Right lobe of liver (tissue), 6 donors: ENCODE measurements around the gene CFAP70. TPM values are rescaled to one million over a fixed set of nuclear protein-coding genes. Genes with fewer than 3 reads are reported as not detected.

Experiments
- ATAC-seq, 4 donors: fragments of 200-7000 bp; cut with Tn5 transposase; one replicate each; pipeline ENCODE4 v1.9.1; 2020; ENCODE audit warnings: mild to moderate bottlenecking in 4 of 4, moderate library complexity in 4 of 4
- DNase-seq, 3 donors: peaks; one replicate each; pipeline ENCODE4 v3.0.0-alpha.2; 2020
- H3K27ac ChIP-seq, 3 donors: fragments of 200-600 bp; one replicate each; pipeline ENCODE4 v1.8.0; 2022
- H3K27me3 ChIP-seq, 2 donors: fragments of 200-600 bp; one replicate each; pipeline ENCODE4 v1.8.0; 2022
- H3K36me3 ChIP-seq, 4 donors: fragments of 200-600 bp; sonication (generic) in 1 of 4; one replicate each; pipeline versions ENCODE4 v1.5.1 to v1.8.0; 2017 to 2022; ENCODE audit warnings: control low read depth in 1 of 4
- H3K4me1 ChIP-seq, 4 donors: fragments of 200-600 bp; sonication (generic) in 1 of 4; one replicate each; pipeline versions ENCODE4 v1.5.1 to v1.8.0; 2017 to 2022; ENCODE audit warnings: control low read depth in 1 of 4
- H3K4me3 ChIP-seq, 3 donors: fragments of 200-600 bp; one replicate each; pipeline ENCODE4 v1.8.0; 2022
- H3K9me3 ChIP-seq, 4 donors: fragments of 200-600 bp; sonication (generic) in 1 of 4; one replicate each; pipeline versions ENCODE4 v1.5.1 to v1.8.0; 2017 to 2022; ENCODE audit warnings: control low read depth in 1 of 4
- CTCF ChIP-seq, 4 donors: fragments of 200-600 bp in 3 of 4; fragments of 450-650 bp in 1 of 4; IDR thresholded peaks; one replicate each; pipeline versions ENCODE4 v1.5.1 to v1.8.0; 2016 to 2022; ENCODE audit warnings: antibody characterized with exemption in 4 of 4, mild to moderate bottlenecking in 2 of 4
- POLR2A ChIP-seq: fragments of 450-650 bp; IDR thresholded peaks from one replicate; pipeline ENCODE4 v1.6.1; 2017; ENCODE audit warnings: antibody characterized with exemption, mild to moderate bottlenecking
- WGBS: methylation state at CpG from one replicate; pipeline ENCODE4 v1.1.6; 2018; ENCODE audit warnings: low coverage, low lambda C conversion rate; ENCODE audit not compliant: insufficient coverage; ENCODE audit errors: missing lambda C conversion rate; 5-methylcytosine and 5-hydroxymethylcytosine counted together
- intact Hi-C, 2 donors: fragments of 100-400 bp; cut with DNase I; formaldehyde crosslinking; loops; one replicate each; pipeline versions ENCODE4 v1.11.2 to v1.14.1; 2022
- total RNA-seq, 6 experiments: library from RNA; depleted of rRNA in 2 of 6; stranded (reverse); fragments of >200 nt in 2 of 6; fragmentation: NEBNext Ultra II Directional in 3 of 6; extraction: Animal tissue kit (Norgen Biotek cat#: 25700) in 3 of 6; gene quantifications; one replicate each; pipeline versions ENCODE4 v1.1.0 to v1.2.4, GENCODE V29; 2016 to 2023
- donor health status: DM: no; HTN: yes; CAD: no.
- donor health status: DM: no; HTN: no; CAD: no.
- donor health status: DM: no; HTN: no; CAD: no.
- donor health status: DM: no; HTN: yes; CAD: no.
- donor health status: DM: no; HTN: yes; CAD: no.

Gene CFAP70
- total RNA-seq, 6 experiments from 2014 or later = 0.98 to 2.6 (median 1.4) TPM

GRCh38 chr10:73229567-73229966 lies 129.1 kb downstream of the CFAP70 start:
- H3K27ac ChIP-seq = no peak overlapping the region
- H3K27me3 ChIP-seq = no peaks in the 10 kb centered on the region
- ATAC-seq (peak in 1 of 4 donors; percentile 18), DNase-seq (no peak)
- no peaks in the 10 kb centered on the region for H3K4me1 ChIP-seq
- intact Hi-C loops = no loop called here
- H3K36me3 ChIP-seq = peaks cover 0 to 15% (median under 1%) of the 10 kb centered on the region in 4 donors
- TF ChIP-seq POLR2A (no peak), CTCF (IDR thresholded peaks at IDR 0.05) (no peak)
- H3K4me3 ChIP-seq = no peak overlapping the region
- H3K9me3 ChIP-seq = no peaks in the 10 kb centered on the region
- 67% methylated on average over 6 of the region's 6 CpGs for whole genome bisulfite sequencing

DNA sequence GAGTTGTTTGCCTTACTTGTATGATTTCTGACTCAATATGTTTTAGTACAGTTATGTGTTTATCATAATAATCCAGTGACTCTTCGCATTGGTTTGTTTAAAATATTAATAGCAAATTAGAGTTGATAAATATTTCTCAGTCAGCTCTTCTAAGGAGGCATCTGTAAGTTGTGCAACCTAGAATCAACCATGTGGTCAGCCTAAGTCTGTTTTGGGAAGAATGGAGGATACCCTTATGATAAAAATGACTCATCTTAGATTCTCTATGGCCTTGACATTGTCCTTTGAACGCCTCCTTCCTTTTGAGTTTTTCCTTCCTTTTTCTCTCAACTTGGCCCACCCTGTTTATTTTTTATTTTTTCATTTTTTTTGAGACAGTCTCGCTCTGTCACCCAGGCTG lies 130.4 kb downstream of the CFAP70 start:
- DNase-seq = no peak
- ATAC-seq = peak in 1 of 4 donors; percentile 34
- H3K27me3 ChIP-seq = no peaks in the 10 kb centered on the region
- 71% methylated on average over 2 of the region's 3 CpGs for WGBS
- TF ChIP-seq POLR2A (no peak), CTCF (IDR thresholded peaks at IDR 0.05) (no peak)
- H3K4me1 ChIP-seq = no peaks in the 10 kb centered on the region
- intact Hi-C loops = no loop called here
- H3K36me3 ChIP-seq = peaks cover 0 to 10% (median under 1%) of the 10 kb centered on the region in 4 donors
- H3K4me3 ChIP-seq = no peak overlapping the region
- H3K27ac ChIP-seq = no peak overlapping the region
- no peaks in the 10 kb centered on the region for H3K9me3 ChIP-seq

- ATAC-seq = no peak
- no peaks in the 10 kb centered on the region for H3K27me3 ChIP-seq
- no peak overlapping the region for H3K27ac ChIP-seq
- no peaks in the 10 kb centered on the region for H3K9me3 ChIP-seq
- DNase-seq = no peak
- no peaks in the 10 kb centered on the region for H3K36me3 ChIP-seq
- TF ChIP-seq POLR2A (no peak), CTCF (IDR thresholded peaks at IDR 0.05) (no peak)
- no peaks in the 10 kb centered on the region for H3K4me1 ChIP-seq
- intact Hi-C loops = no loop called here
- H3K4me3 ChIP-seq = no peak overlapping the region
Measured at GRCh38 chr10:73226663-73227062, 132.0 kb downstream of the CFAP70 start.

GRCh38 chr10:73225518-73225917 lies 133.1 kb downstream of the CFAP70 start:
- Histone ChIP-seq H3K36me3 (no peaks in the 10 kb centered on the region), H3K27ac (no peak overlapping the region), H3K4me1 (no peaks in the 10 kb centered on the region), H3K9me3 (no peaks in the 10 kb centered on the region), H3K4me3 (no peak overlapping the region), H3K27me3 (no peaks in the 10 kb centered on the region)
- TF ChIP-seq CTCF (IDR thresholded peaks at IDR 0.05) (no peak), POLR2A (no peak)
- ATAC-seq (no peak), DNase-seq (no peak)
- intact Hi-C loops = no loop called here

DNA sequence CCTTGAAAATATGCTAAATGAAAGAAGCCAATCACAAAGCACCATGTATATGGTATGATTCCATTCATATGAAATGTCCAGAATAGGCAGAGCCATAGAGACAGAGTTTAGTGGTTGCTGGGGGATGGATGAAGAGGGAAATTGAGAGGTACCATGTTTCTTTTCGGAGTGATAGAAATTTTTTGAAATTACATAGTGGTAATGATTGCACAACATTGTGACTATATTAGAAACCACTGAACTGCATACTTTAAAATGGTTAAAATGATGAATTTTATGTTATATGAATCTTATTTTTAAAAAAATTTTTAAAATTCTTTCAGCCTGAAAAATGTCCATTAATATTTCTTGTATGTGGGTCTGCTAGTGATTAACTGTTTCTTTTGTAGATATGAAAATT lies 137.7 kb downstream of the CFAP70 start:
- WGBS = 91% methylated on average over 1 of the region's 1 CpG
- H3K4me1 ChIP-seq = peaks cover 0 to 11% (median 0%) of the 10 kb centered on the region in 4 donors
- DNase-seq (no peak), ATAC-seq (no peak)
- H3K4me3 ChIP-seq = no peak overlapping the region
- H3K9me3 ChIP-seq = no peaks in the 10 kb centered on the region
- no peaks in the 10 kb centered on the region for H3K27me3 ChIP-seq
- TF ChIP-seq CTCF (IDR thresholded peaks at IDR 0.05) (no peak), POLR2A (no peak)
- no peaks in the 10 kb centered on the region for H3K36me3 ChIP-seq
- intact Hi-C loops = no loop called here
- H3K27ac ChIP-seq = no peak overlapping the region
